Measurements from ENCODE around the gene TBC1D9.

Gene TBC1D9

DNA sequence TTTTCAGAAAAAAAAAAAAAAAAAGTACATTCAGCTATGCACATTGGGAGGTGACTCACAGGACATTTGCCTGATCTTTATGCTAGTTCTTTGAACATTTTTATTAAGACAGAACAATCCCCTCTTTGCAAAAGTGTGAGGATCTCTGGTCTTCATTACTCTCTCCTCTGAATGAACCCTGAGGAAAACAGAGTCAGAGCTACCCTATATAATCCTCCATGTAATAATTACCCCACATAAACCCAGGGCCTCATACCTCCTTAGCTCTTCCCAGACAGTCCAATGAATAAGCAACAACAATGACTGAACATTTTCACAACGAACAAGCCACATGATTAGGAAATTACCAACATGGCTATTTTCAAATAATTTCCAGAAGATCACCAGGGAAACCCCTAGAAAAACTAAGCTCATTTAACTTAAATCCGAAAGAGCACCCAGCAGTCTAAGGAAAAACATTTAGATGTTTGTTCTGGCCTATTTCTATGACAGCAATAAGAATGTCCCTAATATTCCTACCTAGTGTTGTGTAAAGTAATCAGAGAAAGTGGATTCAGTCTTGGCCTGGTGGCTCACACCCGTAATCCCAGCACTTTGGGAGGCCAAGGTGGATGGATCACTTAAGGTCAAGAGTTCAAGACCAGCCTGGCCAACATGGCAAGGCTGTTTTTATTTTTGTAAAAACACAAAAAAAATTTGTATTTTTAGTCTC, 37.8 kb downstream of the TBC1D9 start:
- Histone ChIP-seq H3K4me3 (ENCODE audit: low read depth, low read length) (no peak overlapping the region), H3K27me3 (ENCODE audit: control insufficient read depth, insufficient read depth, low read length) (no peaks in the 10 kb centered on the region), H3K9me3 (ENCODE audit: control insufficient read depth, insufficient read depth, low read length) (no peaks in the 10 kb centered on the region), H3K4me1 (ENCODE audit: control insufficient read depth, insufficient read depth, low read length) (no peaks in the 10 kb centered on the region), H3K36me3 (ENCODE audit: control insufficient read depth, insufficient read depth, low read length) (no peaks in the 10 kb centered on the region), H3K9ac (ENCODE audit: low read depth, low read length) (no peak overlapping the region)

DNA sequence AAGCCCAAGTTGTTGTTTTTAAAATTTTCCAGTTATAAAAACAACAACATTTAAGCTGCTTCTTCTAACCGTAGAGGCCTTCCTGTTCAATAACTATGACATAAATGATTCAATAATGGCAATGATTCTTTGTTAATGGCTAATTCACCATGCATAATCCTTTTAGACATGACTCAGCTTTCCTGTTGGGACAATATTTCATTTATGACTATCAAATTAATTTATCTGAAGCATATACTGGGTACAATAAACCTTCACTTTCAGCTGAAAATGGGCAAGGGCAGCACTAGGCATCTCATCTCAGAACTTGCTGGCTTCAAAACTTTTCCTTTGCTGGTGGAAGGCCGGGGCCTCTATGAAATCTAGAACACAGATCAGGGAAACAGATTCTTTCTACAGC, 38.9 kb downstream of the TBC1D9 start:
- Histone ChIP-seq H3K4me1 (ENCODE audit: control insufficient read depth, insufficient read depth, low read length) (no peaks in the 10 kb centered on the region), H3K27me3 (ENCODE audit: control insufficient read depth, insufficient read depth, low read length) (no peaks in the 10 kb centered on the region), H3K9ac (ENCODE audit: low read depth, low read length) (no peak overlapping the region), H3K4me3 (ENCODE audit: low read depth, low read length) (no peak overlapping the region), H3K36me3 (ENCODE audit: control insufficient read depth, insufficient read depth, low read length) (no peaks in the 10 kb centered on the region), H3K9me3 (ENCODE audit: control insufficient read depth, insufficient read depth, low read length) (no peaks in the 10 kb centered on the region)

DNA sequence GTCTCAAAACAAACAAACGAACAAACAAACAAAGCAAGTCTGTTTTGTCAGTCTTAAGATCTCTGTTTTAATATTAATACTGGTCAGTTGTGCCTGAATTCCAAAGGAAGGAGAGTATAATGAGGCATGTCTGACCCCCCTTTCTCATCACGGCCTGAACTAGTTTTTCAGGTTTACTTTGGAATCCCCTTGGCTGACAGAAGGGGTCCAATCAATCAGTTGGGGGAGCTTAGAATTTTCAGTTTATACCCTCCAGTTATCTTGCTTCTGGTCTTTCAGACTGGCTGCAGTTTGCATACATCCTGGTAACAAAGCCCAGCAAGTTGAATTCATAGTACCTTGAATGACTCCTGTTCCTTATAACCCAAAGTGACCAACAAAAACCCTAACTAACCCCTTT, 41.1 kb downstream of the TBC1D9 start:
- Histone ChIP-seq H3K27me3 (ENCODE audit: control insufficient read depth, insufficient read depth, low read length) (no peaks in the 10 kb centered on the region), H3K9me3 (ENCODE audit: control insufficient read depth, insufficient read depth, low read length) (no peaks in the 10 kb centered on the region), H3K9ac (ENCODE audit: low read depth, low read length) (no peak overlapping the region), H3K4me3 (ENCODE audit: low read depth, low read length) (no peak overlapping the region), H3K4me1 (ENCODE audit: control insufficient read depth, insufficient read depth, low read length) (no peaks in the 10 kb centered on the region), H3K36me3 (ENCODE audit: control insufficient read depth, insufficient read depth, low read length) (no peaks in the 10 kb centered on the region)

DNA sequence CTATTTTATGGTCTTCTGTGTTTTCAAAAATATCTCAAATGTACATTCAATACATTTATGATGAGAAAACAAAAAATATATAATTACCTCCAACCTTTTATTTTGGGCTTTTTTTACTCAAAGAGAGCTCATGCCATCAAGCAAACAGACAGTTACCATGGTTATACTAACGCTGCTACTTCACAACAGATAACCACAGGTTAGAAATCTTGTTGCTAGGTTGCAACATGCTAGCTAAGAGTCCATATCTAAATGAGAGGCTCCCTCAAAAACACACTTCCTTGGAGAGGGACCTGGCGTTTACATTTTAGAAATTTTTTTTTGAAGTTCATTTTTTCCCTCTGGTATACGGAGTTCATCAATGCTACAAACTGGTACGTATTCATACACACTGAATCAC, 44.3 kb downstream of the TBC1D9 start:
- H3K4me1 ChIP-seq (ENCODE audit: control insufficient read depth, insufficient read depth, low read length) = no peaks in the 10 kb centered on the region

DNA sequence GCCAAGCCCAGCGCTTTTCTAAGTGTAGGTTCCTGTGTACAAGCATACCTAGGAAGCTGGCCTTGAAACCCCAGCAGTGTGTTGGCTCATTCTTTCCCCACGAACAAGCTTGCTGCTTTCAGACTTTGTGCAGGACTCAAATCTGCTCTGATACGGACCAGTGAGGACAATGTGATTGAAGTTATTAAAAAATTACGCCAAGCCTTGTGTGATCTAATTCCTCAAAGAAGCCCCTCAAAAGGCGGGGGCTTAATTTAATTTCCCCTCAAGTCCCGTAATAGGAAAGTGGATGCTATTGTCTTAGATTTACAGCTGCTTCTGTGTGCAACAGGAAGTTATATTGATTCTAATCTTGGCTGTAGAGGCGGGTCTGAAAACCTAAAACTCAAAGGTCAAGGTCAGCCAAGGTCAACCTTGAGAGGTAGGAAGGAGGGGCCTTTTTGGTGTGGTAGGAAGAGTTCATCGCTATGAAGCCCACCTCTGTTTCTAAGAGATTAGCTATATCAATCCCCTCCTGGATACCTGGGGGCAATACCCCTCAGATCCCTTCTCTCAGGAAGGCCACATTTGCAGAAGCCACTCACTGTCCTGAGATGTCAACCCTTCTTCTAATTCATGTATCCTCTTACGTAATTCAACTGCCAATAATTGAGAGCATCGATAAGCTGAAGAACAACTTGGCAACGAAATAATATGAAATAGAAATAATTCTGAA, 45.1 kb downstream of the TBC1D9 start:
- H3K4me1 ChIP-seq (ENCODE audit: control insufficient read depth, insufficient read depth, low read length) = no peaks in the 10 kb centered on the region
- H3K9me3 ChIP-seq (ENCODE audit: control insufficient read depth, insufficient read depth, low read length) = no peaks in the 10 kb centered on the region
- no peaks in the 10 kb centered on the region for H3K27me3 ChIP-seq (ENCODE audit: control insufficient read depth, insufficient read depth, low read length)
- H3K36me3 ChIP-seq (ENCODE audit: control insufficient read depth, insufficient read depth, low read length) = no peaks in the 10 kb centered on the region
- no peak overlapping the region for H3K4me3 ChIP-seq (ENCODE audit: low read depth, low read length)
- H3K9ac ChIP-seq (ENCODE audit: low read depth, low read length) = no peak overlapping the region

More for the DNA sequence above, 44.3 kb downstream of the TBC1D9 start:
- H3K9me3 ChIP-seq (ENCODE audit: control insufficient read depth, insufficient read depth, low read length) = no peaks in the 10 kb centered on the region
- H3K36me3 ChIP-seq (ENCODE audit: control insufficient read depth, insufficient read depth, low read length) = no peaks in the 10 kb centered on the region
- H3K9ac ChIP-seq (ENCODE audit: low read depth, low read length) = no peak overlapping the region
- H3K4me3 ChIP-seq (ENCODE audit: low read depth, low read length) = no peak overlapping the region
- H3K27me3 ChIP-seq (ENCODE audit: control insufficient read depth, insufficient read depth, low read length) = no peaks in the 10 kb centered on the region

DNA sequence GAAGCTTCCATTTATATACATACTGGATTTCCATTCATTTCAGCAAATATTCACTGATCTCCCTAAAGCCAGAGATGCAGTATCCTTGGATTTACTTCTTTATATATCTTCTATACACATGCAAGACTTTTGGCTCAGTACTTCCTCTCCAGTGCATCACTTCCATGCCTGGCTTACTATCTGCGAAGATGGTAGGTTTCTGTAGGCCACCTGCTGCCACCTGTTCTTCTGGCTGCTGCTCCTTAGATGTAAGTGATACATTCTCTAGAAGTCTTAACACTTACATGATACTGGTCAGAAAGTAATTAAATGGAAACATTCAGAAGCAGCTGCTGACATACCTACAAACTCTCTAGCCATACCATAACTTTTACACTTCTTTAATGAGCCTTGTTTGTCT, 48.9 kb downstream of the TBC1D9 start:
- H3K27me3 ChIP-seq (ENCODE audit: control insufficient read depth, insufficient read depth, low read length) = no peaks in the 10 kb centered on the region
- H3K36me3 ChIP-seq (ENCODE audit: control insufficient read depth, insufficient read depth, low read length) = no peaks in the 10 kb centered on the region
- no peak overlapping the region for H3K4me3 ChIP-seq (ENCODE audit: low read depth, low read length)
- no peaks in the 10 kb centered on the region for H3K9me3 ChIP-seq (ENCODE audit: control insufficient read depth, insufficient read depth, low read length)
- H3K9ac ChIP-seq (ENCODE audit: low read depth, low read length) = no peak overlapping the region
- peaks cover 2% of the 10 kb centered on the region for H3K4me1 ChIP-seq (ENCODE audit: control insufficient read depth, insufficient read depth, low read length)

DNA sequence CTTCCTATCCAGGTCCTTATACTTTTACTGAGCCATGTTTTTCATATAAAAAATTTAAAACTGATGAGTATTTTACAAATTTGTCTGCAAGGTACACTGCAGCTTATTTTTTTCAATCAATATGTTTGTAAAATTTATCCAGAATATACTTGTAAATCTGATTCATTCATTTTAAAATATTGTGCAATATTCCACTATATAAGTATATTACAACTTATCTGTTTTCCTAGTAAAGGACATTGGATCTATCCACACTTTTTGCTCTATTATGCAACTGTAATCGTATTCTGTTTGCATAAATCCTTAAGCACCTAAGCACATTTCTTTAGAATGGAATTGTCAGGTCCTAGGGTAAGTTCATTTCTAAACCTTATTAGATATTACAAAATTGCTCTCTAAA, 49.5 kb downstream of the TBC1D9 start:
- no peak overlapping the region for H3K4me3 ChIP-seq (ENCODE audit: low read depth, low read length)
- peaks cover 2% of the 10 kb centered on the region for H3K4me1 ChIP-seq (ENCODE audit: control insufficient read depth, insufficient read depth, low read length)
- no peaks in the 10 kb centered on the region for H3K27me3 ChIP-seq (ENCODE audit: control insufficient read depth, insufficient read depth, low read length)
- H3K36me3 ChIP-seq (ENCODE audit: control insufficient read depth, insufficient read depth, low read length) = no peaks in the 10 kb centered on the region
- H3K9ac ChIP-seq (ENCODE audit: low read depth, low read length) = no peak overlapping the region
- H3K9me3 ChIP-seq (ENCODE audit: control insufficient read depth, insufficient read depth, low read length) = no peaks in the 10 kb centered on the region

DNA sequence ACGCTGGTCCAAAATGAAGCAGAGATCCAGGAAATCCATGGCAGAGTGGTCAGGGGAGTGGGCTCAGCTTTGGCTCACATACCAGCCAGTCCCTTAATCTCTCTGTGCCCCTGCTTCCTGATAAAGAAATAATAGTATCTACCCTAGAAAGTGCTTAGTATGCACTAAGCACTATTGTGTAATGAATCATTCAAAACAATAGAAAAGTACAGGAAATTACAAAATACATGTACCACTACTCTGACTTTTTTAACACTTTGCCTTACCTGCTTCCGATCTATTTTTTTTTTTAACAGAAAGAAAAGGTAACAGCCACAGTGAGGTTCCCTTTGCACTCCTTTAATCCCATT, 49.9 kb downstream of the TBC1D9 start:
- peaks cover 2% of the 10 kb centered on the region for H3K4me1 ChIP-seq (ENCODE audit: control insufficient read depth, insufficient read depth, low read length)
- H3K9me3 ChIP-seq (ENCODE audit: control insufficient read depth, insufficient read depth, low read length) = no peaks in the 10 kb centered on the region
- no peak overlapping the region for H3K4me3 ChIP-seq (ENCODE audit: low read depth, low read length)
- H3K9ac ChIP-seq (ENCODE audit: low read depth, low read length) = no peak overlapping the region
- H3K36me3 ChIP-seq (ENCODE audit: control insufficient read depth, insufficient read depth, low read length) = no peaks in the 10 kb centered on the region
- H3K27me3 ChIP-seq (ENCODE audit: control insufficient read depth, insufficient read depth, low read length) = no peaks in the 10 kb centered on the region

DNA sequence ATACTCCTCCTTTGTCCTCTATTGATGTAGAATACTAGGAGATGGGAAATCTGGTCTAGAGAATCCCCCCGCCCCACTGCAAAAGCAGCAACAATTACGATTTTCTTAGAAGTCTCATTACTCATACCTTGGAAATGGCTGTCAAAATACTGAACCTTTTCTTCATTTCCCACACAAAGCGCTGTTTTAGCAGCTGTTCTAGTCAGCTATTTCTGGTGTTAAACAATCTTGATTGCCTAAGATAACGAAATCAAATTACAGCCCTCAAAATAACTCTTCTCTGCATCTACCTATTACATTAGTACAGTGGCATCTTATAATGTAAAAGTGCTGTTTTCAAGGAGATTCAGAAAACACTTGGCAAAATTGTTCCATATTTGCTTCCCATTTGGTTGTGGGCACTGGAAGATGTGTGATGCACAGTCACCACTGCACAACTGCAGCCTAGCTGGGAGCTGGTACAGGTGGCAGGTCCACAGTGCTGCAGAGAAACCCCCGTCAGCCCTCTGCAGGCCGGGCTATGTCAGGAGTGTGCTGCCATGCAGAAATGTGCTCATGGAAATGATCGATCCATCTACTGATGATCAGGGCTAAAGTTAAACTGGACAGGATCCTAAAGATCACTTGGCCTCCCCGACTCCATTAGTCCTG, 50.4 kb downstream of the TBC1D9 start:
- no peak overlapping the region for H3K4me3 ChIP-seq (ENCODE audit: low read depth, low read length)
- no peaks in the 10 kb centered on the region for H3K27me3 ChIP-seq (ENCODE audit: control insufficient read depth, insufficient read depth, low read length)
- H3K4me1 ChIP-seq (ENCODE audit: control insufficient read depth, insufficient read depth, low read length) = peaks cover 2% of the 10 kb centered on the region
- H3K9ac ChIP-seq (ENCODE audit: low read depth, low read length) = no peak overlapping the region
- H3K36me3 ChIP-seq (ENCODE audit: control insufficient read depth, insufficient read depth, low read length) = no peaks in the 10 kb centered on the region
- no peaks in the 10 kb centered on the region for H3K9me3 ChIP-seq (ENCODE audit: control insufficient read depth, insufficient read depth, low read length)

DNA sequence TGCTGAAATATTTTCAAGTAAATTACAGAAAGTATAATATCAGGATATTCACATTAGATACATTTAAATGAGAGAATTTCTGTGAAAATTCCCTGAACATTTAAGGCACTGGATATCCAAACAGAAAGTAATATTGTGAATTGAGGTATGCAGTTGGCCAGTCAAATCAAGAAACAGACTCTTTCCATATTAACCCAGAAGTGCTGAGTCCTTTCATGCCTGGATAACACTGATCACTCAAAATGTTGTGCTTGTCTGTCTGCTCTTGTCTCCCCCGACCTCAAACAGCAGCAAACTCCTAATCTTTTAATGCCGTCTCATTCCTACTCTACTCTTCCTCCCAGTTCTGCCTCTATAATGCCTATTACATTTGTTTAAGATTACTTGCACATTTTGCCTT, 51.2 kb downstream of the TBC1D9 start:
- Histone ChIP-seq H3K9ac (ENCODE audit: low read depth, low read length) (no peak overlapping the region), H3K36me3 (ENCODE audit: control insufficient read depth, insufficient read depth, low read length) (no peaks in the 10 kb centered on the region), H3K4me1 (ENCODE audit: control insufficient read depth, insufficient read depth, low read length) (peaks cover 2% of the 10 kb centered on the region), H3K9me3 (ENCODE audit: control insufficient read depth, insufficient read depth, low read length) (no peaks in the 10 kb centered on the region), H3K4me3 (ENCODE audit: low read depth, low read length) (no peak overlapping the region), H3K27me3 (ENCODE audit: control insufficient read depth, insufficient read depth, low read length) (no peaks in the 10 kb centered on the region)

DNA sequence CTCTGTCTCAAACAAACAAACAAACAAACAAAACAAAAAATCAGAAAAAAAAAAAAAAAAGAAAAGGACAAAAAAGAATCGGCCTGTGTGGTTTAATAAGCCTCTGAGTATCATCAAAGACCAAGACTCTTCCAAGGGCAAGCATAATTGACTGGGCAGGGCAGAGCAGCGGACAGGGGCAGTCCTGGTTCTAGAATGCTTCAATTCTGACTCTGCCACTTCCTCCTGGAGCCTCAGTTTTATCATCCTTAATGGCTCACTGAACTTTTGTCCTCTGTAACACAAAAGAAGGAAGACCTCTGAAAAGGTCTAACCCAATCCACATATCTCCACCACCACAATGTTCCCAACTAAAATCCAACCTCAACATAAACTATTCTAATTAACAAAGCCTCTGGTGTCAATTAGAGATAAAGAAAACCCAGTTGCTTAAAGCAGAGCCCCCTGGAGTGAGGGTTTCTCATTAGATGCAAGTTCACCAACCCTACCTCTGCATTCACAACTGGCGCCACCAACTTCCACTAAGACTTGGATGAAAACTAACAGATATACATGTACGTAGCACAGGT, 51.7 kb downstream of the TBC1D9 start:
- Histone ChIP-seq H3K9me3 (ENCODE audit: control insufficient read depth, insufficient read depth, low read length) (no peaks in the 10 kb centered on the region), H3K4me1 (ENCODE audit: control insufficient read depth, insufficient read depth, low read length) (peaks cover 2% of the 10 kb centered on the region), H3K36me3 (ENCODE audit: control insufficient read depth, insufficient read depth, low read length) (no peaks in the 10 kb centered on the region), H3K27me3 (ENCODE audit: control insufficient read depth, insufficient read depth, low read length) (no peaks in the 10 kb centered on the region), H3K4me3 (ENCODE audit: low read depth, low read length) (no peak overlapping the region), H3K9ac (ENCODE audit: low read depth, low read length) (no peak overlapping the region)

DNA sequence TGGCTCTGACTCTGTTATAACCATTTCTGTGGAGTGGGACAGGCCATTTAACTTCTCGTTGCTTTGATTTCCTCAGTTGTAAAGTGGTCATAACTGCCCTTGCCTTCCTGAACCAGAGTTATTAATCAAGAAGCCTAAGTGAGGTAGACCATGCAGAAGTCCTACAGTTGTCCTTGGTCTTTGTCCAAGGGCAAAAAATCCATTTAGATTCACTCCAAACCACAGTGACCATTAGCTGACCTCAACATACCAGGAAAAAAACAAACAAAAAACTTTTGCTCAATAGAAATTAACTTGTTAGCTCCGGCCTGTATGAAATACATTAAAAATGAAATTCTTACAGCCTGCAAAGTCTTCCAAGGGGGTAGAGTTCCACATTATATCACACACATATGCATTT, 52.7 kb downstream of the TBC1D9 start:
- Histone ChIP-seq H3K4me1 (ENCODE audit: control insufficient read depth, insufficient read depth, low read length) (peaks cover 2% of the 10 kb centered on the region), H3K9me3 (ENCODE audit: control insufficient read depth, insufficient read depth, low read length) (no peaks in the 10 kb centered on the region), H3K4me3 (ENCODE audit: low read depth, low read length) (no peak overlapping the region), H3K36me3 (ENCODE audit: control insufficient read depth, insufficient read depth, low read length) (no peaks in the 10 kb centered on the region), H3K9ac (ENCODE audit: low read depth, low read length) (no peak overlapping the region), H3K27me3 (ENCODE audit: control insufficient read depth, insufficient read depth, low read length) (no peaks in the 10 kb centered on the region)

Measured in iPS-15b (cell line).